NCI-H1417 (cell line): Measurements from ENCODE around the gene C11orf86.

Source experiments
- DNase-seq, 3 experiments: peaks; one replicate each; lab custom pipeline; 2025; lab: John Stamatoyannopoulos, UW

Gene C11orf86

GRCh38 chr11:67024966-67025365 lies 49.9 kb downstream of the C11orf86 start:
- DNase-seq: no peak

- no peak for DNase-seq
These were observed 50.6 kb downstream of the C11orf86 start for GRCh38 chr11:67025750-67026149.
